Dendritic cell treated with granulocyte-macrophage colony-stimulating factor and Interleukin-4, amounts not matched to agents 40 ng/mL and 50 ng/mL, for 4 days (primary cell): ENCODE results near the gene LMO2.

Experiments
- H3K27ac Mint-ChIP-seq: one replicate; pipeline ENCODE4 v1.8.0; 2022; ENCODE audit warnings: mild to moderate bottlenecking, mixed read lengths
- H3K27me3 Mint-ChIP-seq: one replicate; pipeline ENCODE4 v1.8.0; 2022; ENCODE audit warnings: mild to moderate bottlenecking, mixed read lengths
- H3K36me3 Mint-ChIP-seq: one replicate; pipeline ENCODE4 v1.8.0; 2022; ENCODE audit warnings: low read depth, mixed read lengths
- H3K4me1 Mint-ChIP-seq: one replicate; pipeline ENCODE4 v1.8.0; 2022; ENCODE audit warnings: low read depth, mixed read lengths
- H3K4me3 Mint-ChIP-seq: one replicate; pipeline ENCODE4 v1.8.0; 2022; ENCODE audit warnings: mild to moderate bottlenecking, moderate library complexity, mixed read lengths
- H3K9me3 Mint-ChIP-seq: one replicate; pipeline ENCODE4 v1.8.0; 2022; ENCODE audit warnings: mixed read lengths
- intact Hi-C: fragments of 100-400 bp; cut with micrococcal nuclease; formaldehyde crosslinking; loops from one replicate; pipeline ENCODE4 v1.15.0; 2022

LMO2 gene

GRCh38 chr11:33889821-33890378 is 2.0 kb downstream of the LMO2 start:
- peaks cover 88% of the 10 kb centered on the region for H3K4me1 Mint-ChIP-seq
- no peaks in the 10 kb centered on the region for H3K36me3 Mint-ChIP-seq
- intact Hi-C loops = no loop called here
- no peaks in the 10 kb centered on the region for H3K9me3 Mint-ChIP-seq
- H3K27ac Mint-ChIP-seq = no peak overlapping the region
- H3K4me3 Mint-ChIP-seq = no peak overlapping the region
- H3K27me3 Mint-ChIP-seq = peaks cover 2% of the 10 kb centered on the region

GRCh38 chr11:33889296-33889695 is 2.6 kb downstream of the LMO2 start:
- H3K4me1 Mint-ChIP-seq = peaks cover 84% of the 10 kb centered on the region
- H3K27me3 Mint-ChIP-seq = peaks cover 2% of the 10 kb centered on the region
- no peak overlapping the region for H3K27ac Mint-ChIP-seq
- H3K4me3 Mint-ChIP-seq = no peak overlapping the region
- intact Hi-C loops = no loop called here
- H3K9me3 Mint-ChIP-seq = no peaks in the 10 kb centered on the region
- no peaks in the 10 kb centered on the region for H3K36me3 Mint-ChIP-seq

- Mint-ChIP-seq H3K4me1 (peaks cover 84% of the 10 kb centered on the region), H3K4me3 (no peak overlapping the region), H3K27me3 (peaks cover 2% of the 10 kb centered on the region), H3K9me3 (no peaks in the 10 kb centered on the region), H3K27ac (no peak overlapping the region), H3K36me3 (no peaks in the 10 kb centered on the region)
- intact Hi-C loops = no loop called here
Observed at GRCh38 chr11:33887886-33888285, 4.0 kb downstream of the LMO2 start.

DNA sequence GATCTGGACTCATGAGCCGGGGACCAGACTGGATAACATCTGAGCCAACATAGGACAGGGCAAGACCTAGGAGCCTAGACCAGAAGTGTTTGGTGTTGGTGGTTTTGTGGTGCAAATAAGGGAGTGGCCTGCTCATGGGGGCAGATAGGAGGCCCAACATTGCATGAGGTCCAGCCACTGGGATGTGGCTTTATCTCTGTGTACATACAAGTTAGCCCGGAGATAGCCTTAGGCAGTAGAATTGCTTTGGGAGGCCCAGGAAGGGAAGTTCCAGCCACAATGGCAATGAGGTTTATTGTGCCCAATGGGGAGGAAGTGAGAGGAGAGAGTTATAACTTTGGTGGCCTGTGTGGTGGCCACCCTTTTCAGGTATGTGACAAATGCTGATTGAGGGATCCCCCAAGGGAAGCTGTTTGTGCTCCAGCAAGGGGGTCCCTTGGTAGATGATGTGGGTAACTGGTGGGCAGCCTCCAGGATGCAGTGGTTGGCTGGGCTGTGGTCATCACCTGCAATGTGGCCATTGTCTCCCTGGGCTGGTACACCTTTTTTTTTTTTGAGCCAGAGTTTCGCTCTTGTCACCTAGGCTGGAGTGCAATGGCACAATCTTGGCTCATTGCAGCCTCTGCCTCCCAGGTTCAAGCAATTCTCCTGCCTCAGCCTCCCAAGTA is 6.4 kb downstream of the LMO2 start:
- Mint-ChIP-seq H3K4me1 (peaks cover 77% of the 10 kb centered on the region), H3K36me3 (no peaks in the 10 kb centered on the region), H3K4me3 (no peak overlapping the region), H3K27me3 (peaks cover 2% of the 10 kb centered on the region), H3K27ac (no peak overlapping the region), H3K9me3 (no peaks in the 10 kb centered on the region)
- intact Hi-C loops = no loop called here

DNA sequence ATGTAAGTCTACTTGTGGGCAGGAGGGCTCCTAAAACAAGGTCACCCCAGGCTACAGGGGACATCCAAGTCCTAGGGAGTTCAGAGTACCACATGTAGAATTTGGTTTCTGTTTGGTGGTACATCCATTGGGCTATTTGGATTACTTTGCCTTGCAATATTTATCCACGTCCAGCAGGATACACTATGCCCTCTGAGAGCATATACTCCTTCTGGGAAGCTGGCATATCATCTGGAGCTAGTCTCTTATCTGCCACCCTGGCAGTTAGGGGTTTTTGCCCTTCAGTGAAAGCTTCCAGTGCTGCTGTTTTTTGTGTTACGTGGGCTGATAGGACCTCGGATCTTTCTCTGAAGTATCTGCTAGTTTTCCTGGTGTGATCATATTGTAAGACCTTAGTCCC is 7.3 kb downstream of the LMO2 start:
- peaks cover 2% of the 10 kb centered on the region for H3K27me3 Mint-ChIP-seq
- intact Hi-C loops = no loop called here
- no peaks in the 10 kb centered on the region for H3K36me3 Mint-ChIP-seq
- no peaks in the 10 kb centered on the region for H3K9me3 Mint-ChIP-seq
- H3K4me3 Mint-ChIP-seq = no peak overlapping the region
- H3K27ac Mint-ChIP-seq = no peak overlapping the region
- H3K4me1 Mint-ChIP-seq = peaks cover 73% of the 10 kb centered on the region

DNA sequence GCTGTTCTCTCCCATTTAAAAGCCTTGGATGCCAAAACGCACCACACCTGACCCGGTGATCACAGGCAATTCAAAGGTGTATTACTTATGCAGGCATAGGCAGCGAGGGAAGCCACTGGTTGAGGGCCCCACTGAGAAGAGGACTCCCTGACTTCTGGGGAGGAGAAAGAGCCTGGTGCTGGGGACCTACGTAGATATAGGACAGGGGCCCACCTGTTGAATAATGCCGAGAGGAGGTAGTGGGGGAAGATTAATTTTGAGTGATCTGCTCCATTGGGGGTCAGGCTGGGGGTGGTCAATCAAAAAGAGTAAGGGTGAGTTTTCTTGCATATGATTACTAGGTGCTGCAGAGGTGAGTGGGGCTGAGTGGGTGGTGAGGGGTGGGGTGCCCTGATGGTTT is 7.8 kb downstream of the LMO2 start:
- intact Hi-C loops = no loop called here
- H3K36me3 Mint-ChIP-seq = no peaks in the 10 kb centered on the region
- H3K9me3 Mint-ChIP-seq = no peaks in the 10 kb centered on the region
- H3K4me3 Mint-ChIP-seq = no peak overlapping the region
- no peak overlapping the region for H3K27ac Mint-ChIP-seq
- H3K27me3 Mint-ChIP-seq = peaks cover 2% of the 10 kb centered on the region
- peaks cover 67% of the 10 kb centered on the region for H3K4me1 Mint-ChIP-seq

GRCh38 chr11:33881651-33882503 is 10.0 kb downstream of the LMO2 start:
- peaks cover 52% of the 10 kb centered on the region for H3K4me1 Mint-ChIP-seq
- no peaks in the 10 kb centered on the region for H3K36me3 Mint-ChIP-seq
- H3K27me3 Mint-ChIP-seq = no peaks in the 10 kb centered on the region
- no peak overlapping the region for H3K4me3 Mint-ChIP-seq
- no peaks in the 10 kb centered on the region for H3K9me3 Mint-ChIP-seq
- H3K27ac Mint-ChIP-seq = no peak overlapping the region
- intact Hi-C loops = no loop called here

DNA sequence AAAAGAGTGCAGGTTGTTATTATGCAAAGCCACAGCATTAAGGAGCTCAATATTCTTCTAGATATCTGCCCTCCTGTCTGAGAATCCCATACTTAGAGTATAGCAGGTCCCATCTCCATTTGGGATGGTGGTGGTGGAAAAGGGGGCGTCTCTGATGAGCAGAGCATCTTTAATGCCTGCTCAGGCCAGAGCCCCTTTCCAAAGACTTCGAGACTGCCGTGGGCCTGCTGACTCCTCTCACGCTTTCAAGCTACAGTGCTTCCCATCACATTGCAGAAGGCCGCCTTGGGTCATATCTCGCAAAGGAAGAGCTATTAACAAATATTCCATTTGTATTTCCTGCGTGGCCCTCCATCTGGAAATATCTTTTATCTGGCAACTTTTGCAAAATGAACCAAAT is 10.9 kb downstream of the LMO2 start:
- intact Hi-C loops = no loop called here
- Mint-ChIP-seq H3K9me3 (no peaks in the 10 kb centered on the region), H3K27ac (no peak overlapping the region), H3K36me3 (no peaks in the 10 kb centered on the region), H3K4me3 (no peak overlapping the region), H3K4me1 (peaks cover 52% of the 10 kb centered on the region), H3K27me3 (no peaks in the 10 kb centered on the region)

- Mint-ChIP-seq H3K4me3 (no peak overlapping the region), H3K4me1 (peaks cover 54% of the 10 kb centered on the region), H3K36me3 (no peaks in the 10 kb centered on the region), H3K27me3 (no peaks in the 10 kb centered on the region), H3K9me3 (no peaks in the 10 kb centered on the region), H3K27ac (no peak overlapping the region)
- intact Hi-C loops = no loop called here
Observed at GRCh38 chr11:33879375-33879774, 12.5 kb downstream of the LMO2 start.

DNA sequence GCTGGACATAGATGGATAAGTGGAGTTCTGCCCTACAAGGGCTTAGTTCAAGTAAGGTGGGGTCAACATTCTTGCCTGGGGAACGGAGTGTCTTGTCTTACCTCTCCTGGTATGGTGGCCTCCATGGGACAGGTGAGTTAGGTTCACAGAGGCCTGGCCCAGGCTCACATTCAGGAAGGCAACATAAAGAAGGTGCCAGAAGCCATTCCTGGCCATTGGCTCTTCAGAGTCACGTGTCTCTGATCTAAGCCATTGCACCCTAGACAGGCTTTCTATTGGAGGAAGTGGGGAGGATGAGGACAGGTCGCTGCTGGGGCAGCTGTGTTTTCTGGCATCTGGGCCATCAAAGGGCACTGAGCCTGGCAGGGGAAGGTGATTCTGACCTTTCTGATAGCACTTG is 14.8 kb downstream of the LMO2 start:
- H3K27me3 Mint-ChIP-seq = no peaks in the 10 kb centered on the region
- H3K4me3 Mint-ChIP-seq = no peak overlapping the region
- H3K4me1 Mint-ChIP-seq = peaks cover 52% of the 10 kb centered on the region
- H3K9me3 Mint-ChIP-seq = no peaks in the 10 kb centered on the region
- intact Hi-C loops = no loop called here
- H3K36me3 Mint-ChIP-seq = no peaks in the 10 kb centered on the region
- H3K27ac Mint-ChIP-seq = no peak overlapping the region

- no peaks in the 10 kb centered on the region for H3K9me3 Mint-ChIP-seq
- H3K4me3 Mint-ChIP-seq = no peak overlapping the region
- no peaks in the 10 kb centered on the region for H3K36me3 Mint-ChIP-seq
- no peak overlapping the region for H3K27ac Mint-ChIP-seq
- H3K4me1 Mint-ChIP-seq = peaks cover 48% of the 10 kb centered on the region
- H3K27me3 Mint-ChIP-seq = no peaks in the 10 kb centered on the region
- intact Hi-C loops = no loop called here
Observed at GRCh38 chr11:33875621-33876294, 16.1 kb downstream of the LMO2 start.

DNA sequence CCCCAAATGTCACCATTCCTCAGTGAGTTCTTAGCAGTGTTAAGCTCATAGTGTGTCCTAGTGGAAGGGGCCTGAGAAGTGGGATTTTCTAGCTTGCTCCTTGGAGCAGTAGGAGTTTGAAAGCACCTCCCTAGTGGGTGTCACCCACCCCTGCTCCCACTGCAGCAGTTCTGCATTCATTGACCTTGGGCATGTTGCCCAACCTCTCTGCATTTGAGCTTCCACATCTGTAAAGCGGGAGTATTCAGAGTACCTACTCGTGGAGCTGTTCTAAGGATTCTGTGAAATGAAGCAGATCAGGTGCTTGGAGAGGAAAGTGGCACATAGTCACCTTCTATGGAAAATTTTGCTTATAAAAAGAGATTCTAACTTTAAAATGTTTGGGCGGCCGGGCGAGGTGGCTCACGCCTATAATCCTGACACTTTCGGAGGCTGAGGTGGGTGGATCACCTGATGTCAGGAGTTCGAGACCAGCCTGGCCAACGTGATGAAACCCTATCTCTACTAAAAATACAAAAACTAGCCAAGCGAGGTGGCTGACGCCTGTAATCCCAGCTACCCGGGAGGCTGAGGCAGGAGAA is 16.9 kb downstream of the LMO2 start:
- Mint-ChIP-seq H3K4me3 (no peak overlapping the region), H3K9me3 (no peaks in the 10 kb centered on the region), H3K36me3 (peaks cover 7% of the 10 kb centered on the region), H3K4me1 (peaks cover 52% of the 10 kb centered on the region), H3K27ac (peak overlapping the region; percentile 58), H3K27me3 (no peaks in the 10 kb centered on the region)
- intact Hi-C loops = loop anchor here (5.0 kb wide), 1 partner anchor 37 kb away; no protein-coding TSS in a partner anchor

DNA sequence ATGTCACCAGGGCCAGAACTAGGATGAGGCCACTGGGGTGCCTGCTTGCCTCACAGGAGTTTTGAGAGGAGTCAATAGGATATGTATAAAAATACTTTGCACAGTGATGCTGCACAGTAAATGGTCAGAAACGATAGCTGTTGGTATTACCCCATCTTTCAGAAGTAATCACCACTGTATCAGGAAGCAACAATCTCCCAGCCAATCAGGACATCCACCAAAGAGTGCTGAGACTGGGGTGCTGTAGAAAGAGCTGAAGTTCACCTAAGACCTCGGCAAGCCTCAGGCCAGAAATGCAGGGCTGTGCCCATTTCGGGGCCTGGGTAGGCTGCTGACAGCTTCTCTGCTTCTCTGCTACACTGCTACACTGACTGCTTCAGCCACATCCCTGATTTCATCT is 17.4 kb downstream of the LMO2 start:
- Mint-ChIP-seq H3K9me3 (no peaks in the 10 kb centered on the region), H3K36me3 (peaks cover 11% of the 10 kb centered on the region), H3K4me1 (peaks cover 52% of the 10 kb centered on the region), H3K4me3 (no peak overlapping the region), H3K27ac (peak overlapping the region; percentile 58), H3K27me3 (no peaks in the 10 kb centered on the region)
- intact Hi-C loops = loop anchor here (5.0 kb wide), 1 partner anchor 38 kb away; no protein-coding TSS in a partner anchor
